Naive B cell (primary cell): Measurements from ENCODE around the gene INPP5J. TPM values are rescaled to one million over a fixed set of nuclear protein-coding genes. Genes with fewer than 3 reads are reported as not detected.
"Not testable (repeated sequence)": the region's sequence is repeated elsewhere in the genome, so short reads cannot be mapped to it uniquely, and the experiment has no call there.

ENCODE experiments used
- ATAC-seq, 2 donors: fragments of 150-1000 bp; cut with Tn5 transposase; 2 replicates each; pipeline ENCODE4 v1.10.0; 2021; ENCODE audit warnings: low read depth in 2 of 2, mild to moderate bottlenecking in 2 of 2, moderate library complexity in 2 of 2
- DNase-seq: peaks from one replicate; pipeline ENCODE4 v3.0.0; 2022
- H3K27ac Mint-ChIP-seq, 6 donors: one replicate each; pipeline ENCODE4 v1.8.0; 2020 to 2022; ENCODE audit warnings: mild to moderate bottlenecking in 6 of 6, mixed read lengths in 6 of 6, moderate library complexity in 5 of 6, inconsistent platforms in 2 of 6
- H3K27me3 Mint-ChIP-seq, 3 donors: one replicate each; pipeline ENCODE4 v1.8.0; 2021 to 2022; ENCODE audit warnings: mixed read lengths in 3 of 3, mild to moderate bottlenecking in 1 of 3
- H3K36me3 Mint-ChIP-seq, 2 donors: one replicate each; pipeline ENCODE4 v1.8.0; 2020 to 2022; ENCODE audit warnings: mixed read lengths in 2 of 2, inconsistent platforms in 1 of 2, mild to moderate bottlenecking in 1 of 2
- H3K4me1 Mint-ChIP-seq, 3 donors: one replicate each; pipeline ENCODE4 v1.8.0; 2020 to 2022; ENCODE audit warnings: mixed read lengths in 3 of 3, inconsistent platforms in 1 of 3, mild to moderate bottlenecking in 1 of 3, moderate library complexity in 1 of 3
- H3K4me3 Mint-ChIP-seq, 8 donors: one replicate each; pipeline ENCODE4 v1.8.0; 2020 to 2022; ENCODE audit warnings: mild to moderate bottlenecking in 8 of 8, mixed read lengths in 8 of 8, moderate library complexity in 8 of 8, inconsistent platforms in 2 of 8
- H3K9me3 Mint-ChIP-seq, 7 donors: one replicate each; pipeline ENCODE4 v1.8.0; 2020 to 2022; ENCODE audit warnings: mixed read lengths in 7 of 7, mild to moderate bottlenecking in 5 of 7, inconsistent platforms in 2 of 7, moderate library complexity in 1 of 7
- polyA plus RNA-seq, 6 donors: library from polyadenylated mRNA; unstranded; fragments of 300-500 nt; fragmentation: Illumina TruSeq; gene quantifications; one replicate each; pipeline ENCODE4 v1.2.3, GENCODE V29; 2021; ENCODE audit warnings: low read depth in 6 of 6

Gene INPP5J
- polyA plus RNA-seq, 6 donors from 2014 or later: 0.26 TPM; not detected in 5

DNA sequence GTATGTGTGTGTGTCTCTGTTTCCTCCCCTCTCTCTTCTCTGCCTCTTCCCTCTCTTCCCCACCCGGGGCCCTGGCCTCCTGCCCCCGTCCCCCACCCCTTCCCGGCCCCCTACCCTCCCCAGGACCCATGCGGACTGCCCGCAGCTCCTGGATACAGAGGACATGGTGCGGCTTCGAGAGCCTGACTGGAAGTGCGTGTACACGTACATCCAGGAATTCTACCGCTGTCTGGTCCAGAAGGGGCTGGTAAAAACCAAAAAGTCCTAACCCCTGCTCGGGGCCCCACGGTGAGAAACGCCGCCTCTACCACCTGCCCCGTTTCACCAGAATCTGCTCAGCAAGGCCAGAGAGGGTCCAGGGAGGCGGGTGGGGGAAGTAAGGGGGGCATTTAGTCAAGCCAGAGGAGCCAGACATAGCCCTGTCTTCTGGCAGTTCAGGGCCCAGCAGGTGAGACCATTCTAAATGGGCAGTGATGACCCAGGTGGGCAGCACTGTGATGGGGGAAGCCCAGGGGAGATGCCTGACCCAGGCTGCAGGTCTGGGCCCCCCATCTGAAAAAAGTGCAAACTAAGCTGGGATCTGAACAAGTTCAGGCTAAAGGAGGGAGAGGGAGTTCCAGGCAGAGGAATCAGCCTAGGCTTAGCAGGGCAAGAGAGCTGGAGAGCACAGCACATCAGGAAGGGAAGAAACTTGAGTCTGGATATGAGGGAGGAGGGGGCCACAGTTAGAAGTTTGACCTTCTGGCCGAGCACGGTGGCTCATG lies 21.8 kb upstream of the INPP5J start:
- no peak for ATAC-seq
- peak overlapping the region in 2 of 6 donors; percentile 66 to 67 for H3K27ac Mint-ChIP-seq
- no peak for DNase-seq
- H3K36me3 Mint-ChIP-seq: no peaks in the 10 kb centered on the region
- no peak overlapping the region for H3K4me3 Mint-ChIP-seq
- peaks cover 0 to 2% (median 1%) of the 10 kb centered on the region in 3 donors for H3K4me1 Mint-ChIP-seq
- no peaks in the 10 kb centered on the region for H3K27me3 Mint-ChIP-seq
- H3K9me3 Mint-ChIP-seq: peaks cover 0 to 2% (median 0%) of the 10 kb centered on the region in 7 donors

- DNase-seq: no peak
- Mint-ChIP-seq H3K36me3 (no peaks in the 10 kb centered on the region), H3K27ac (no peak overlapping the region), H3K4me1 (peaks cover 9 to 16% (median 10%) of the 10 kb centered on the region in 3 donors), H3K9me3 (peaks cover 0 to 2% (median 0%) of the 10 kb centered on the region in 7 donors), H3K4me3 (no peak overlapping the region), H3K27me3 (no peaks in the 10 kb centered on the region)
- ATAC-seq: no peak
These were observed 20.2 kb upstream of the INPP5J start for GRCh38 chr22:31102441-31103081.

DNA sequence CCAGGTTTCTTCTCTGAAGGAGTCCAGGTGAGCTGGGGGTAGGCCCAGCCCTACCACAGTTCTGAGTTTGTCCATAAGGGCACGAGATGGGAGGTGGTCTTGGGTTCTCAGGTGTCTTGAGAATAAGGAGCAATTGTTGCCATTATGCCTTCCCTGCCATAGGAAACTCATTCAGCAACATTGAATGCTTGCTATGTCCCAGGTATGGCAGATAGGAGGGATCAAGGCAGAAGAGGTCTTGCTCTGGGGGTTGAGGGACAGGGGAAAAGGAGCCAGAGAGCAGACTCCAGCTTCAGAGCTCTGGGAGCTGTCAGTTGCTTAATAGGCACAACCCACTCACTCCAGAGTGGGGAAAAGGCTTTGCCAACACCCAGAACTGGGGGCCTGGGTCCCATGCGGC lies 19.7 kb upstream of the INPP5J start:
- DNase-seq (no peak), ATAC-seq (no peak)
- Mint-ChIP-seq H3K27ac (no peak overlapping the region), H3K9me3 (peaks cover 0 to 2% (median 0%) of the 10 kb centered on the region in 7 donors), H3K4me1 (peaks cover 15 to 21% (median 15%) of the 10 kb centered on the region in 3 donors), H3K27me3 (no peaks in the 10 kb centered on the region), H3K36me3 (no peaks in the 10 kb centered on the region), H3K4me3 (no peak overlapping the region)

GRCh38 chr22:31103899-31104694 lies 18.7 kb upstream of the INPP5J start:
- peak overlapping the region in 2 of 8 donors; percentile 30 to 33 for H3K4me3 Mint-ChIP-seq
- H3K4me1 Mint-ChIP-seq: peaks cover 15 to 22% (median 15%) of the 10 kb centered on the region in 3 donors
- peaks cover 0 to 2% (median 0%) of the 10 kb centered on the region in 7 donors for H3K9me3 Mint-ChIP-seq
- DNase-seq (no peak), ATAC-seq (no peak)
- H3K27me3 Mint-ChIP-seq: no peaks in the 10 kb centered on the region
- H3K27ac Mint-ChIP-seq: no peak overlapping the region
- H3K36me3 Mint-ChIP-seq: no peaks in the 10 kb centered on the region

- Mint-ChIP-seq H3K36me3 (no peaks in the 10 kb centered on the region), H3K27me3 (peaks cover 0 to 4% (median 0%) of the 10 kb centered on the region in 3 donors), H3K9me3 (peaks cover 0 to 2% (median 0%) of the 10 kb centered on the region in 7 donors), H3K4me3 (peak overlapping the region in 1 of 8 donors; percentile 98), H3K4me1 (peaks cover 15 to 22% (median 15%) of the 10 kb centered on the region in 3 donors), H3K27ac (no peak overlapping the region)
- no peak for ATAC-seq
- DNase-seq: no peak
These were observed 17.9 kb upstream of the INPP5J start for GRCh38 chr22:31104869-31105268.

GRCh38 chr22:31105282-31105929 lies 17.4 kb upstream of the INPP5J start:
- Mint-ChIP-seq H3K27ac (no peak overlapping the region), H3K9me3 (peaks cover 0 to 2% (median 0%) of the 10 kb centered on the region in 7 donors), H3K27me3 (peaks cover 0 to 5% (median 0%) of the 10 kb centered on the region in 3 donors), H3K4me3 (peak overlapping the region in 6 of 8 donors; percentile 26 to 98 (median 92)), H3K36me3 (no peaks in the 10 kb centered on the region), H3K4me1 (peaks cover 15 to 22% (median 15%) of the 10 kb centered on the region in 3 donors)
- ATAC-seq (no peak), DNase-seq (no peak)

- ATAC-seq: no peak
- peaks cover 0 to 5% (median 0%) of the 10 kb centered on the region in 3 donors for H3K27me3 Mint-ChIP-seq
- H3K36me3 Mint-ChIP-seq: no peaks in the 10 kb centered on the region
- H3K27ac Mint-ChIP-seq: peak overlapping the region in 1 of 6 donors; percentile 79
- DNase-seq: no peak
- peaks cover 0 to under 1% (median 0%) of the 10 kb centered on the region in 7 donors for H3K9me3 Mint-ChIP-seq
- H3K4me1 Mint-ChIP-seq: peaks cover 15 to 22% (median 15%) of the 10 kb centered on the region in 3 donors
- H3K4me3 Mint-ChIP-seq: peak overlapping the region; percentile 66 to 98 (median 94)
These were observed 16.7 kb upstream of the INPP5J start for GRCh38 chr22:31106001-31106571.

DNA sequence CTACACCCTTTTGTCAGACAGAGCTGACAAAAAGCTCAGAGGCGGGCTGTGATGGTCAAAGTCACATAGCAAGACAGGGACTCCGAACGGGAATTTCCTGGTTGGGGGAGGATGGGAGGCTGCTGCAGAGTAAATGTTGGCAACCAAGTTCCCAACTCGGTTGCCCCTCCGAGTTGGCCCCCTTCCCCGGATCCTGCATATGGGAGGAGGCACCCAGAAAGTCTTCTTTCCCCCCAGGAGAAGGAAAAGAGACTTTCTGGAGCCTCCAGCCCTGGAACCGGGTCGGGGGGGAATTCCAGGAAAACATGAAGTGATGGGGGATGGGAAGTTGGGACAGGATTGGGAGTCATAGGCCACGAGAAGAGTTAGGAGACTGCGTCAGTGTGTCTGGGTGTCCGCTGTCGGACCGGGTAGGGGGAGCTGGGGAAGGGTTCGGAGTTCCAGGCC lies 16.0 kb upstream of the INPP5J start:
- Mint-ChIP-seq H3K4me1 (peaks cover 15 to 22% (median 15%) of the 10 kb centered on the region in 3 donors), H3K27ac (peak overlapping the region in 4 of 6 donors; percentile 69 to 96 (median 84)), H3K9me3 (no peaks in the 10 kb centered on the region), H3K4me3 (peak overlapping the region; percentile 89 to 98 (median 94)), H3K27me3 (peaks cover 0 to 5% (median 0%) of the 10 kb centered on the region in 3 donors), H3K36me3 (no peaks in the 10 kb centered on the region)
- ATAC-seq (no peak), DNase-seq (no peak)

DNA sequence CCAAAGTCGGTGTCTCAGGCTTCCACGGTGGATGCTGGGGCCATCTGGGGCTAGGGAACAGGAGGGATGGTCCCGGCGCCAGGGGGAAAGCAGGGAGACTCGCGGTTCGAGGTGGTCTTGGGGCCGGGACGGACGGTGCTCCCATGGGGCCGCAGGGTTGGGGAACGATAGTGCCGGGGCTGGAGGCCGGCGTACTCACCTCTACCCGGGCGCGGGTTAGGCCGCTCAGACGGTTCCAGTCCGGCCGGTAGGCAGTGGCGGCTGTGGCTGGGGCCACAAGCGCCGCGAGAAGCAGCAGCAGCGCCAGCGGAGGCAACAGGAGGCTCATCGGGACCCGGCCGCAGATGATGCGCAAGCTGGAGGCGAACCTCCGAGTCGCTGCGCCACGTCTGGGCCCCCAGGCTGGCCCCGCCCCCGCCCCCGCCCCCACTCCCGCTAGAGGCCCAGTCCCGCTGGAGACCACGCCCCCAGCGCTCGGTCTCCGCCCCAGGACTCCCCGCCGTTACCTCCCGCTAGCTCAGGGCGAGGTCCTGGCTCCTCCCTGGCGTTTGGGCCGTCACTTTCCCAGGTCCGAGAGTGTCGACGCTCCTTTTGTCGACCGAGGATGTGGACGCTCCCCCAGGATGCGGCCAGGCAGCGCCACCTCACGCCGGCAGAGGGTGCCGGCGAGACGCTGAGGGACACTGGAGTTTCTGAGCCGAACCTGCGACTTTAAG lies 15.4 kb upstream of the INPP5J start, which contains the start of gene SELENOM:
Gene SELENOM (minus strand): TSS at position 391 of the 716 bp plus-strand sequence. CDS start 63 bp downstream, at position 328.
- ATAC-seq (peak; percentile 90 to 91), DNase-seq (peak; percentile 78)
- Mint-ChIP-seq H3K9me3 (peaks cover 0 to under 1% (median 0%) of the 10 kb centered on the region in 7 donors), H3K36me3 (no peaks in the 10 kb centered on the region), H3K4me1 (peaks cover 15 to 22% (median 15%) of the 10 kb centered on the region in 3 donors), H3K27me3 (peaks cover 0 to 5% (median 0%) of the 10 kb centered on the region in 3 donors), H3K27ac (peak within 1 kb of the TSS; percentile 69 to 96 (median 84)), H3K4me3 (peak within 1 kb of the TSS; percentile 89 to 98 (median 94))

DNA sequence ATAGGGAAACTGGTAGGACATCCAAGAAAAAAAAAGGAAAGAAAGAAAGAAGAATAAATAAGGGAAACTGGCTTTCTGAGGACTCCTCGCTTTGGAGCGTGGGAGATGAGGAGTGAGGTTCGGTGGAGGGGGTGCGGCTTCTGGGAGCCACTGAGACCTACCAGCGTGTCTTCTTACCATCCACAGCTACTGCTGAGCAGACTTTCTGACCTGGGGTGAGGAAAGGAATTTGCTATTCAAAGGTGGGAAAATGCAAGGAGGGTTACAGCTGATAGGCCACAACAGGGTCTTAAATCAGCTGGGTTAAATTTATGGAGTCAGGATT lies 14.9 kb upstream of the INPP5J start:
- DNase-seq: no peak
- H3K9me3 Mint-ChIP-seq: peaks cover 0 to 2% (median 0%) of the 10 kb centered on the region in 7 donors
- peaks cover 15 to 22% (median 15%) of the 10 kb centered on the region in 3 donors for H3K4me1 Mint-ChIP-seq
- H3K27ac Mint-ChIP-seq: peak overlapping the region; percentile 16 to 86 (median 67)
- ATAC-seq: peak; percentile 25 to 32
- no peaks in the 10 kb centered on the region for H3K36me3 Mint-ChIP-seq
- peak overlapping the region; percentile 89 to 98 (median 94) for H3K4me3 Mint-ChIP-seq
- peaks cover 0 to 5% (median 0%) of the 10 kb centered on the region in 3 donors for H3K27me3 Mint-ChIP-seq

DNA sequence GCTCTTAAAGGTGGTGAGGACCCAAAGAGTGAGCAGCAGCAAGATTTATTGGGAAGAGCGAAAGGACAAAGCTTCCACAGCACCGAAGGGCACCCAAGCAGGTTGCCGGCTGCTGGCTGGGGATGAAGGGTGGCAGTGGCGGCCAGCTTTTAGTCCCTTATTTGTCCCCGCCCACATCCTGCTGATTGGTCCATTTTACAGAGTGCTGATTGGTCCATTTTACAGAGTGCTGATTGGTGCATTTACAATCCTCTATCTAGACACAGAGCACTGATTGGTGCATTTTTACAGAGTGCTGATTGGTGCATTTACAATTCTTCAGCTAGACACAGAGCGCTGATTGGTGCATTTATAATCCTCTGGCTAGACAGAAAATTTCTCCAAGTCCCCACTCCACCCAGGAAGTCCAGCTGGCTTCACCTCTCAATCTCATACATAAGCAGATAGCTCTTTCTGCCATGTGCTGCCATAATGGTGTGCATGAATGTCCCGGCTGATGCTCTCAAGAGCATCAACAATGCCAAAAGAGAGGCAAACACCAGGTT lies 10.1 kb upstream of the INPP5J start:
- not testable (repeated sequence) for H3K9me3 Mint-ChIP-seq, H3K36me3 Mint-ChIP-seq, H3K27ac Mint-ChIP-seq, ATAC-seq, H3K27me3 Mint-ChIP-seq, DNase-seq, H3K4me1 Mint-ChIP-seq, H3K4me3 Mint-ChIP-seq
